UCSD-AML1 (cell line): ENCODE results near the gene POMGNT2.
"Not testable (repeated sequence)": the region's sequence is repeated elsewhere in the genome, so short reads cannot be mapped to it uniquely, and the experiment has no call there.

Source experiments
- DNase-seq: peaks from one replicate; lab custom pipeline; 2025; ENCODE audit not compliant: unreplicated experiment; lab: John Stamatoyannopoulos, UW

POMGNT2 gene

DNA sequence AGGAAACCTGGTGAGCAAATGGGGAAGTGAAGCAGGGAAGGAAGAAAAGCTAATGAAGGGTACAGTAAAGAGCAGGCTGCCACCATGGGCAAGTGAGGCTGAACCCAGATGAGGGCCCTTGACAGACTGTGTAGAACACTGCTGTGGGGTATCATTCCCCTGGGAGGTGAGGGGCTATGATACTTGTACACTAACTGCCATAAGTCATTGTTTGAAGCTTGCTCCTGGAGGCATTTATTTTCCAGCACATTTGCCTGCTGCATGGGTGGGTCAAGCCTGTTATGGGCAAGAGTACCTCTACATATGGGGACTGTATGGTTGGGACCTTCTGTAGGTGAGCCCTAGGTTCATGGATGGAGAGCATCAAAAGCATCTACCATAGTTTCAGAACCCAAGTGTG is 57.4 kb downstream of the POMGNT2 start:
- no peak for DNase-seq

GRCh38 chr3:43046583-43046982 is 59.3 kb downstream of the POMGNT2 start:
- DNase-seq: no peak

GRCh38 chr3:43045079-43045478 is 60.8 kb downstream of the POMGNT2 start:
- not testable (repeated sequence) for DNase-seq

DNA sequence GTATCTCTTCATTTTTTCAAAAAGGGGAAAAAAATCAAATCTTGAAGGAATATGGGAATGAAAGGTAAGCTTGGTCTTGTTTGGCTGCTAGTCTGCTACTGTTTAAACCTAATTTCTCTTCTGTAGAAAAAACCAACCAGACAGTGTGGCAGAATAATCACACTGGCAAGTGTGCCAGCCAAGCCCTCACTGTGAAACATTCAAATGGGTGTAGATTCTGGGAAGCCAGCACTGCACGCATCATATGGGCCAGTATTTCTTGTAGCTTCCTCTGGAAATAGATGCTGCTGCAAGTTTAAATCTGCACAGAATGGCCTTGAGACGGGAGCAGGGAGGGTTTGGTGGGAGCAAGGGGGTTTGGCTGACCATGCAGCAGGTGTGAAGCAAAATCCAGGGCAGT is 62.1 kb downstream of the POMGNT2 start:
- no peak for DNase-seq

- DNase-seq: no peak
These were observed 62.7 kb downstream of the POMGNT2 start for GRCh38 chr3:43043071-43043766.

GRCh38 chr3:43041517-43041916 is 64.4 kb downstream of the POMGNT2 start:
- DNase-seq: no peak

DNA sequence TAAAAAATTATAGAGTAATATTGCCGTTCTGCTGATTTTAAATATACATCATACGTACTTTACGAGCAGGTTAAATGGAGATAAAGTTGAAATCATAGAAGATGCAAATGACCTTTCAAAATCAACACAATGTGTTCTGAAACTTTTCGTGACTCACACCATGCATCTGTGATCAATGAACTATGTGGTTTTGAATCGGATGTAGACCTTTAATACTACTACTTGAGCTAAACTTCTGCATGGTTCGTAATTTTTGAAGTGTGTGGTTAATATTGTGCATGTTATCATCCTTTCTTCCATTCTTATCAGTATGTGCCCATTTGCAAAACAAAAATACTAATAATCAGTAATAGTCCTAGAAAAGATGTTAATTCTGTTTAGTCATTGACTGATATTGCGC is 67.9 kb downstream of the POMGNT2 start:
- DNase-seq: no peak

DNA sequence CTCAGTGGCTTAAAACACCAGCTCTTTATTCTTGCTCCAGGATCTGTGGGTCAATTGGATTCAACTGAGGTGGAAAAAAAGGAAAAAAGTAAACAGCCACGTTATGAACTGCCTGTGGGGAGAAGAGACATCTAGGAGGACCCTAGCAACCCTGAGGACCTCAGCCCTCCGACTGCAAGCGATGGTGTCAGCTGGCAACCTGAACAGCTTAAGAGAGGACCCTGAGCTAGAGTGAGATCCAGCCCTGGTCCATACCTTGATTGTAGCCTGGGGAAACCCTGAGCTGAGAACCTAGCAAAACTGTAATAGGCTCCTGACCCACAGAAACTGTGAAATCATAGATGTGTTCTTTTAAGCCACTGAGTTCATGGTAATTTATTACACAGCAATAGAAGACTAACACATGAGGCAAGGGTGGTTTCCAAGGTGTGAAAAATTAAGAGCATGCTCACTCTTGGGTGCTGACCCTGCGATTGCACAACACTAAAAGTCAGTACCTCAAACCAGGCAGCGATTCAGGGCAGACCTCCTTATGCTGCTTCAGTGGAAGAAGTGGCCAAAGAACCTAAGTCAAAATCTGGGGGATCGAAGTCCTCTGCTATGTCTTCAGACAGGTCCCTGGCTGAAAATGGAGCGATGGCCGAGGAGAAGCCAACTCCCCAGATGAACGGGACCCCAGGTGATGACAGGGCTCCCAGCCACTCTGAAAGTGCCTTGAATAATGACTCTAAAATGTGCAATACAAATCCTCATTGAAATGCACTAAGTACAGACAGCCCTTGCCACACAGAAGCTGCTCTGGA is 69.1 kb downstream of the POMGNT2 start:
- DNase-seq: no peak

DNA sequence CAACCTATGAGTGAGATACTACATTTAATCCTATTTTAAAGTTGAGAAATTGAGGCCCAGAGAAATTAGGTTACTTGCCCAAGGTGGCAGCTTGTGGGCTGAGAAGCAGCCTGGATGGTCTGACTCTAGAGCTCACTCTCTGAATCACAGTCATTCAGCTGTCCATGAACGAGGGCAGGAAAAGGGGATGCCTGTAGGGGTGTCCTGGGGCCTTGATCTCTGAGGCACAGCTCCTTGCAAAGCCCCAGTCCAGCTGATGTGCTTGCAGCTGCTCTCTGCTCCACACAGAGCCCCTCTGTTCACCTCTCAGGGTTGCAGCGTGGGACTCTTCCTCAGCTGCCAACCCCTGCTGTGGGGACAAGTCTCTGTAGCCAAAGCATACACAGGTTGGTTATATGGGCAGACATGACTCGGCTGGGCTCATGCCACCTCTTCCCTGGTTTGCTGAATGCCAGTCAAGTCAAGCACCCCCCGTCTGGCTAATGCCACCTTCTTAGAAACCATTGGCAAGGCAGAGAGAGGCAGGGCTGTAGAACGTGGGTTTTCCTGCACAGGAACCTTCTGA is 70.0 kb downstream of the POMGNT2 start:
- no peak for DNase-seq

DNA sequence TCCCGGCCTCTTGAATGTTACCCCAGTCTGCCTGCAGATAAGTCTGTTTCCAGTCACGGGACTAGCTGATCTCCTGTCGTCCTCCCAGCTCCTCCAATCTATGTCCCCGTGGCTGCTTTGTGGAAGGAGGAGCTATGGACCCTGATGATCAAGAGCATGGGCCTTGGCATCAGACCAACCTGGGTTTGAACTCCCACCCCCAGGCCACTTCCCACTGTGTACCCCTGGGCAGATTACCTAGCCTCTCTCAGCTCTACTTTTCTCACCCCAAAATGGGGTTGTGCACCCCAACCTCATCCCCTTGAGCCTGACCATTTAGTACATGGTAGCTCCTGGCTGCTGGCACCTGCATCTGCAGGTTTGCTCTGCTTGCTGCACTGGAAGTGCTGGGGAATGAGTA is 71.0 kb downstream of the POMGNT2 start:
- no peak for DNase-seq

DNA sequence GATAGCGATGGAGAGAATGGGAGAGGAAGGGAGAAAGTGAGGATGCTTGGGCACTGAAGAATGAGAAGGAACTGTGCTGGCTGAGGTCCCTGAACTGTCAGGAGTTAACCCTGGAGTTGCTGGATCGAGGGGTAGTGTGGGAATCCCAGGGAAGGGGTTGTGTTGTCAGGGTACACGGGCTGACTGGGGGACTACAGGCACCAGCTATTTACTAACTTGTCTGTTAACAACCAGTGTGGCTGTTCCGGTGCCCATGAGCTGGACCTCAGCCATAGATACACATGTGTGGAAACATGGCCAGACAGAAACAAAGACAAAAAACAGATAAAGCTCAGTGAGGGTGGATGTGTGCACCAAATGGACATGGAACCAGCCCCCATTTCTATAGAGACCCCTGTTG is 71.7 kb downstream of the POMGNT2 start:
- DNase-seq: no peak

GRCh38 chr3:43032646-43033628 is 72.9 kb downstream of the POMGNT2 start:
- no peak for DNase-seq

DNA sequence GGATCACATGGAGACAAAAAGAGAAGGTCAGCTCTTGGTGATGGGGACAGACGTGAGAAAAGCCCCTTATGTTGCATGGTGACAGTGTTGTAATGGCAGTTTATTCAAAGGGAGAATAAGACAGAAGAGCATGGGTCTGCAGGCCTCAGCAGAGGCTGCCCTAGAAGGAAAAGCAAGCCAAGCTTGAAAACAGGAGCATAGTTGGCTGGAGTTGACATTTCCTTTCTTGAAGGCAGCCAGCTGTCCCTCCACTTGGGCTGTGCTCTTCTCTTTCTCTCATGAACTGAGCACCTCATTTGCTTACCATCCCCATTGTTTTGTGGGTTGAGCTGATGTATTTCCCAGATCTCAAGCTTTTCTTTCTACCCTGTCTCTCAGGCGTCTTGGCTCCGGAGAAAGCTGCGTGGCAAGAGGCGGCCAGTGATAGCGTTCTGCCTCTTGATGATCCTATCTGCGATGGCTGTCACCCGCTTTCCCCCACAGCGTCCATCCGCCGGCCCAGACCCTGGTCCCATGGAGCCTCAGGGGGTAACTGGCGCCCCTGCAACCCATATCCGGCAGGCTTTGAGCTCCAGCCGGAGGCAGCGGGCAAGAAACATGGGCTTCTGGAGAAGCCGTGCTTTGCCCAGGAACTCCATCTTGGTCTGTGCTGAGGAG is 73.9 kb downstream of the POMGNT2 start:
- no peak for DNase-seq

DNA sequence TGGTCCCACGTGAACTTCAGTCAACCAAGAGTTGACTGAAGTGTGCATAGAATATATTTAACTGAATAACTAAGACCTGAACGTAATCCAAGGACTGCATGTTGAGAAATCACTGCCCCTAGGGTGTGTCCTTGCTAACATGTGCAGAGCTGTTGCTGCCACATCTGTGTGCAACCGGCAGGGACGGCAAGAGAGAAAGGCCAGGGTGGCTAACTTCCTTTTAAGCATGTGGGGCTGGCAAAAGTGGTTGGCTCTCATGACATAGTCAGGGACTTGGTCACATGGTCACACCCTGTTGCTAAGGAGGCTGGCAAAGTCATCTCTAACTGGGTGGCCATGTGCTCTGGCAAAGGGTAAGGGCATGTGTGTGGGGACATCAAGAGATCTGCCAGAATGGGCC is 74.4 kb downstream of the POMGNT2 start:
- DNase-seq: no peak

- no peak for DNase-seq
These were observed 75.5 kb downstream of the POMGNT2 start for GRCh38 chr3:43030162-43030935.
